Skeletal muscle tissue (tissue), 4 donors: Measurements from ENCODE around the gene CEACAM18. TPM values are rescaled to one million over a fixed set of nuclear protein-coding genes. Genes with fewer than 3 reads are reported as not detected.

Experiments used
- H3K27ac ChIP-seq: one replicate; pipeline ENCODE4 v1.7.0; 2013; ENCODE audit warnings: mild to moderate bottlenecking, low read depth, low read length, inconsistent platforms
- H3K27me3 ChIP-seq, 3 donors: one replicate each; pipeline ENCODE4 v1.7.0; 2013; ENCODE audit warnings: low read length in 3 of 3; ENCODE audit not compliant: control insufficient read depth in 3 of 3, insufficient read depth in 3 of 3
- H3K36me3 ChIP-seq, 3 donors: one replicate each; pipeline ENCODE4 v1.7.0; 2013; ENCODE audit warnings: low read length in 3 of 3; ENCODE audit not compliant: control insufficient read depth in 3 of 3, insufficient read depth in 3 of 3
- H3K4me1 ChIP-seq, 3 donors: one replicate each; pipeline ENCODE4 v1.7.0; 2013; ENCODE audit warnings: low read length in 3 of 3, mild to moderate bottlenecking in 3 of 3; ENCODE audit not compliant: control insufficient read depth in 3 of 3, insufficient read depth in 3 of 3
- H3K4me3 ChIP-seq, 3 donors: one replicate each; pipeline ENCODE4 v1.7.0; 2013; ENCODE audit warnings: low read length in 3 of 3
- H3K9ac ChIP-seq, 3 donors: one replicate each; pipeline ENCODE4 v1.7.0; 2013; ENCODE audit warnings: low read length in 3 of 3, mild to moderate bottlenecking in 3 of 3, moderate library complexity in 2 of 3, low read depth in 1 of 3
- H3K9me3 ChIP-seq, 3 donors: one replicate each; pipeline ENCODE4 v1.7.0; 2013; ENCODE audit warnings: low read length in 3 of 3; ENCODE audit not compliant: control insufficient read depth in 3 of 3
- total RNA-seq: library from RNA; depleted of rRNA; stranded (reverse); fragments of >200 nt; gene quantifications from one replicate; pipeline ENCODE4 v1.2.3, GENCODE V29; 2014
- donor health status: Osteomylitis.

CEACAM18 gene
- total RNA-seq: not detected

DNA sequence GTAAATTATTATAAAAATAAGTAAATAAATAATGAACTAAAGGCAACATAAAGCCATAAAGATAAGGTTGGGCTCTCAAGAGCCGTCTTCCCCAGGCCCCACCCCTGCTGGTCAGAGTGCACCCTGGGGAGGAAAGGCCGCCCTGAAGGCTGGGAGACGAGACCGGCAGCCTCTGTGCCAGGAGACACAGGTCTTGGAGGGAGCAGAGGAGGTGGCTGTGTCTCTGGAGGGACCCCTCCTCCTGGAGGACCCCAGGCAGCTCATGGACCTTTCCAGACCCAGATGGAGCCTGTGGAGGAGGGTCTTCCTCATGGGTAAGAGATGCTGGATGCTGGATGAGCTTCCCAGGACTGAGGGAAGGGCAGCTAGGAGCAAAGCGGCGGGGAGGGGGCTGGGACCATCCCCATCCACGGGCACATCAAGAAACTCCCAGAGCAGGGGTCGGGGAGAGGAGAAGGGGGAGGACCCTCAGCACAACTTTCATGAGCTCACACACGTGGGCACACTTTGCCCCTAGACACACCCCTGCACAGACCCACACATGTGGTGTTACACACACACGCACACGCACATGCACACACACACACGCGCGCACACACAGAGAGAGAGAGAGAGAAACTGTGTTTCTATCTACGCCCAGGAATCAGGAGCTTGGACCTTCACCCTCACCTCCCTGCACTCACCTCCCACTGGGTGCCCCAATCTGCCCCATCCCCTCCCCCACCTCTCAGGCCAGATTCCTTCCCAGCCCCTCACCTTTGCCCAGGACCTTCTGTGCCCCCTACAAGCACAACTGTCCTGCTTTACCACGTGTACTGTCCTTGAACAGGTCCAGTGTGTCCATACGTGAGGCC lies at the start of gene CEACAM18:
Gene CEACAM18, plus strand, starts transcription at position 159 of the 854 bp plus-strand sequence.
- H3K9me3 ChIP-seq: peaks cover 0 to 3% (median 0%) of the 10 kb centered on the region in 3 donors
- H3K27ac ChIP-seq: no peak within 1 kb of the TSS
- H3K4me3 ChIP-seq: no peak within 1 kb of the TSS
- no peaks in the 10 kb centered on the region for H3K36me3 ChIP-seq
- no peak within 1 kb of the TSS for H3K9ac ChIP-seq
- H3K4me1 ChIP-seq: no peaks in the 10 kb centered on the region
- peaks cover 5 to 17% (median 14%) of the 10 kb centered on the region in 3 donors for H3K27me3 ChIP-seq

DNA sequence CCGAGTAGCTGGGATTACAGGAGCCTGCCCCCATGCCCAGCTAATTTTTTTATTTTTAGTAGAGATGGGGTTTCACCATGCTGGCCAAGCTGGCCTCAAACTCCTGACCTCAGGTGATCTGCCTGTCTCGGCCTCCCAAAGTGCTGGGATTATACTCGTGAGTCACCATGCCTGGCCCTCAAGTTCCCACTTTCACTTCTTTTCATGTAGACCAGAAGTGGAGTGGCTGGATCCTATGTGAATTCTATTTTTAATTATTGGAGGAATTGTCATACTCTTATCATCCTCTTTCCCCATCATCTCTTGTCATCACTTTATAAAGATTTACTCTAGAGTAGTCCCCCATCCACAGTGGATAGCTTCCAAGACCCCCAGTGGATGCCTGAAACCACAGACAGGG lies 48.1 kb upstream of the CEACAM18 start:
- Histone ChIP-seq H3K9me3 (no peaks in the 10 kb centered on the region), H3K27me3 (no peaks in the 10 kb centered on the region), H3K9ac (no peak overlapping the region), H3K36me3 (no peaks in the 10 kb centered on the region), H3K4me1 (no peaks in the 10 kb centered on the region), H3K27ac (no peak overlapping the region), H3K4me3 (no peak overlapping the region)

DNA sequence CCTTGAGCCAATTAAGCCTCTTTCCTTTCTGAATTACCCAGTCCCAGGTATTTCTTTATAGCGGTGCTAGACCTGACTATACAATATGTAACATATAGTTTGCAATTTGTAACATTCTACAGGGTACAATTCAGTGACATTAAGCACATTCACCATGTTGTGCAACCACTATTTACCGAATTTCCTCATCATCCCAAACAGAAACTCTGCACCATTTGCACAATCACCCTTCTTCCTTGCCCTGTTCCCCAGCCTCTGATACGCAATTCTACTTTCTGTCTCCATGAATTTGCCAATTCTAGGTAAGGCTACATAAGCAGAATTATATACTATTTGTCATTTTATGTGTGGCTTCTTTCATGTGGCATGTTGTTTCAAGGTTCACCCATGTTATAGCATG lies 47.2 kb upstream of the CEACAM18 start:
- H3K27ac ChIP-seq: no peak overlapping the region
- H3K4me3 ChIP-seq: no peak overlapping the region
- H3K27me3 ChIP-seq: no peaks in the 10 kb centered on the region
- H3K36me3 ChIP-seq: no peaks in the 10 kb centered on the region
- H3K4me1 ChIP-seq: no peaks in the 10 kb centered on the region
- H3K9ac ChIP-seq: no peak overlapping the region
- no peaks in the 10 kb centered on the region for H3K9me3 ChIP-seq

DNA sequence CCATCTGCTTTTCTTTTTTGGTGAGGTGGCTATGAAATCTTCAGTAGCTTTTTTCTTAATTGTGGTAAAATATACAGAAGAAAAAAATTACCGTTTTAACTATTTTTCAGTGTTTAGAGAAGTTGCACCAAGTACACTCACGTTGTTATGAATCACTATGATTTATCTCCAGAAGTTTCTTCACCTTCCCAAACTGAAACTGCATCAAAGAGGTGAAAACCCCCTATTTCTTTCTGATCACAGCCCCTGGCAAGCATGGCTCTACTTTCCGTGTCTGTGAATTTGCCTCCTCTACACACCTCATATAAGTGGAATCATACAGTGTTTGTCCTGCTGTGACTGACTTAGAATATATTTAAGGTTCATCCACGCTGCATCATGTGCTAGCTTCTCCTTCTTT lies 45.3 kb upstream of the CEACAM18 start:
- Histone ChIP-seq H3K27ac (no peak overlapping the region), H3K4me3 (no peak overlapping the region), H3K36me3 (no peaks in the 10 kb centered on the region), H3K9ac (no peak overlapping the region), H3K27me3 (peaks cover 0 to under 1% (median 0%) of the 10 kb centered on the region in 3 donors), H3K4me1 (no peaks in the 10 kb centered on the region), H3K9me3 (no peaks in the 10 kb centered on the region)

DNA sequence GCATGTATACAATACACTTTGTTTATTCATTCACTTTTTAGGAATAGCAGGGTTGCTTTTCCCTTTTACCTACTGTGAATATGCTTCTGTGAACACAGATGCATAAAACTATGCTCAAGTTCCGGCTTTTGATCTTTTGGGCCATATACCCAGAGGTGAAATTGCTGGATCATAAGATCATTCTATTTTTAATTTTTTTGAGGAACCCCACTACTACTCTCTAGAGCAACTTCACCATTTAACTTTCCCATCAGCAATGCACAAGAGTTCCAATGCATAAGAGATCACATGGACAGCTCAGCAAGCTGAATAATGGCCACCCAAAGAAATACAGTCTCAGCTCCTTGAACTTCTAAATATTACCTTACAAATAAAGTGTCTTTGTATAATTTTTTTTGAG lies 43.9 kb upstream of the CEACAM18 start:
- Histone ChIP-seq H3K36me3 (no peaks in the 10 kb centered on the region), H3K27ac (no peak overlapping the region), H3K4me1 (no peaks in the 10 kb centered on the region), H3K27me3 (peaks cover 0 to 8% (median 0%) of the 10 kb centered on the region in 3 donors), H3K4me3 (no peak overlapping the region), H3K9me3 (no peaks in the 10 kb centered on the region), H3K9ac (no peak overlapping the region)

DNA sequence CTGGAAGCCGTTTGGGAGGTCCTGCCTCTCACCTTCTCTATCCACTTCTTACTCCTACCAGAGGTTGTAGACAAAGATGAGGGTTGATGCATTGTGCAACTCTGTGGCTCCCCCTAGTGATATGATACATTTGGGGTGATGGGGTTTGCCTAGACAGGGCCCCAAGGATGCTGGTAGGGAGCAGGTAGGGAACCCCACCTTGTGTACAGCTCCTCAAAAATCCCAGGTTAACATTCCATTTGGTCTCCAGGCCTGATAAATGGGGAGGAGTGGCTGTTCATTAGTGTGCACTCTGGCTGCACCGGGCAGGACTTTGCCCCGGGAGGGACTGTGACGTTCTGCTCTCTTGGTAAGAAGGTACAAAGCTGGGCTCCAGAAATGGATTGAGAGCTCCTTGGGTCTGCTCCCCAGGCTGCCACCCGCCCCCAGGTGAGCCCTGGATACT lies 39.3 kb upstream of the CEACAM18 start:
- H3K4me1 ChIP-seq: no peaks in the 10 kb centered on the region
- H3K27ac ChIP-seq: no peak overlapping the region
- H3K4me3 ChIP-seq: no peak overlapping the region
- H3K27me3 ChIP-seq: peaks cover 0 to 23% (median 3%) of the 10 kb centered on the region in 3 donors
- no peaks in the 10 kb centered on the region for H3K9me3 ChIP-seq
- no peaks in the 10 kb centered on the region for H3K36me3 ChIP-seq
- no peak overlapping the region for H3K9ac ChIP-seq

DNA sequence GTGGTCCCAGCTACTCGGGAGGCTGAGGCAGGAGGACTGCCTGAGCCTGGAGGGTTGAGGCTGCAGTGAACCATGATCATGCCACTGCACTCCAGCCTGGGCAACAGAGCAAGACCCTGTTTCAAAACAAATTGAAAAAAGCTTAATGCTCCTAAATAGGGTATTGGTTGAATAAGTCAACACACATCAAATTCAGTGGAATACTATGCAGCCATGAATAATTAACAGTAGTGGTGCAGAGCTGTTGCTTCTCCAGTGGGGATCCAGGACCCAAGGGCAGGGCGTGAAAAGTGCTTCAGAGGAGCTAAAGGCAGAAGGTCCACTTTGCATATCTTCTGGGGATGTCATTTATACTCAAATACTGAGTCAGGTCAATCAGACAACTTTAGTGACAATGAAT lies 38.3 kb upstream of the CEACAM18 start:
- no peaks in the 10 kb centered on the region for H3K36me3 ChIP-seq
- no peak overlapping the region for H3K27ac ChIP-seq
- H3K4me1 ChIP-seq: no peaks in the 10 kb centered on the region
- peaks cover 0 to 23% (median 3%) of the 10 kb centered on the region in 3 donors for H3K27me3 ChIP-seq
- no peaks in the 10 kb centered on the region for H3K9me3 ChIP-seq
- no peak overlapping the region for H3K4me3 ChIP-seq
- H3K9ac ChIP-seq: no peak overlapping the region

DNA sequence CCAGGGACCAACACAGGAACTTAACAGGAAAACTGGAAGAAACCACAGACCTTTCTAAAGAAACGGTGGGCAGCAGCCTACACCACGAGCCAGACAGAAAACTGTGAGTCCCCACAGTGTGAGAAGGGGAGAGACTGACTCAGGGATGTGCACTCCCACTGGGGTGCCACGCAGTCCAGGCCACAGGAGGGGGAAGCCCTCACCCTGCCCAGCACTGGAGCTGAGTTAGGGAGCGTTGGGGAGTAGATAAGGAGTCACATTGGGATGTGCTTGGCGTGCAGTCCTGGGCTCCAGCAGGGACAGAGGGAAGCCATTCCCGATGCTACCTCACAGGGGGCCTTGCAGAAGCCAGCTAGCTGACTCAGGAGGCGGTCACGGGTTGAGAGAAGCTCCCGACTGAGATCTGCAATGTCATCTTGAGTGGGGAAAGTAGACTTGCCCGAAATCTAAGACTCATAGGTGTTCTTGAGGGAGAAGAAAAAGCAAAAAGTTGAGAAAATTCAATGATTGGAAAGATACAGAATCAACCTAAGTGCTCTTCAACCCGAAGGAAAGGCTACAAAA lies 37.4 kb upstream of the CEACAM18 start:
- Histone ChIP-seq H3K9ac (no peak overlapping the region), H3K9me3 (no peaks in the 10 kb centered on the region), H3K4me1 (no peaks in the 10 kb centered on the region), H3K36me3 (no peaks in the 10 kb centered on the region), H3K27me3 (peaks cover 0 to 23% (median 3%) of the 10 kb centered on the region in 3 donors), H3K27ac (no peak overlapping the region), H3K4me3 (peak overlapping the region in 1 of 3 donors; percentile 7)

DNA sequence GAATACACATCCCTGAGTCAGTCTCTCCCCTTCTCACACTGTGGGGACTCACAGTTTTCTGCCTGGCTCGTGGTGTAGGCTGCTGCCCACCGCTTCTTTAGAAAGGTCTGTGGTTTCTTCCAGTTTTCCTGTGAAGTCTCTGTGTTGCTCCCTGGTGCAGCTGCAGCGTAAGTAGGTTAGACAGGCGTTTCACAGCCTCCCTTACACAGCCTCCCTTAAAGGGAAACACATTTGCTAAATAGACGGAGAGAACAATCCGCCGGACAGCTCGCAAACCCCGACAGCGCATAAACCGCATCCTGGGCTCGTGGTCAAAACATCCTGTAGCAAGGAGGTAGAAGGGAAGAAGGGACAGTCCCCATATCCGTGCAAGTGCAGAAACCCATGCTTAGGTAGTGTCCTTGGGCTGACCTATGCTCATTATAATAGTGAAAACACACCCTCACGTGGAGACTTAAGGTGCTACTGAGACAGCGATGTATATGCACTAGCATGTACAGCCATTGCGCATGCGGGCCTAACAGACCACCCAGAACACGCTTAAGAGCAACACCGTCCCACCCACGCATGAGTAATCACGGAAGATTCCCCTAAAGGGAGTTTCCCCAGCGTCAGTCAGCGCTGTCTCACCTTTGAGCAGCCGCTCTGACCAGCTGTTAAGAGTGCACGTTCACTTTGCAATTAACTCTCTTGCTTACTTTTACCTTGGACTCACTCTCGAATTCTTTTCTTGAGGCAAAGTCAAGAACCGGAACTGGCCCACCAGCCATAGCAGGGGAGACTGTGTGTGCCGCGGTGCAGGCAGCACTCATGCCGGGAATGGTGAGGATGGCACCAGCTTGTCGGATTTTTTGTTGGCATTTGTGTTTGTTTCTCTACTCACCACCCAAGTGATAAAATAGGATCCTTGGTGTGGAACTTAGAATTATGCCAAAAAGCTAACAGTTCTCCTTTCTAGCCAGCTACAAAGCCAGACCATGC lies 36.6 kb upstream of the CEACAM18 start:
- Histone ChIP-seq H3K27me3 (peaks cover 0 to 23% (median 3%) of the 10 kb centered on the region in 3 donors), H3K9me3 (no peaks in the 10 kb centered on the region), H3K4me3 (no peak overlapping the region), H3K36me3 (no peaks in the 10 kb centered on the region), H3K4me1 (no peaks in the 10 kb centered on the region), H3K27ac (no peak overlapping the region), H3K9ac (no peak overlapping the region)
